NB4 (cell line): Measurements from ENCODE around the gene ZNF740.

Experiments used
- POLR2A ChIP-seq: IDR thresholded peaks from 2 replicates; pipeline ENCODE4 v1.6.1; 2011; ENCODE audit warnings: mild to moderate bottlenecking; ENCODE audit not compliant: insufficient read length; ENCODE audit errors: extremely low read depth
- TF ChIP-seq, protein P1 (sequence below): IDR thresholded peaks from one replicate; pipeline ENCODE4 v1.5.1; 2012; ENCODE audit warnings: low read depth, low read length
- TF ChIP-seq, protein P2 (sequence below): IDR thresholded peaks from 2 replicates; pipeline ENCODE4 v1.6.1; 2011; ENCODE audit warnings: low read depth, low read length

DNA sequence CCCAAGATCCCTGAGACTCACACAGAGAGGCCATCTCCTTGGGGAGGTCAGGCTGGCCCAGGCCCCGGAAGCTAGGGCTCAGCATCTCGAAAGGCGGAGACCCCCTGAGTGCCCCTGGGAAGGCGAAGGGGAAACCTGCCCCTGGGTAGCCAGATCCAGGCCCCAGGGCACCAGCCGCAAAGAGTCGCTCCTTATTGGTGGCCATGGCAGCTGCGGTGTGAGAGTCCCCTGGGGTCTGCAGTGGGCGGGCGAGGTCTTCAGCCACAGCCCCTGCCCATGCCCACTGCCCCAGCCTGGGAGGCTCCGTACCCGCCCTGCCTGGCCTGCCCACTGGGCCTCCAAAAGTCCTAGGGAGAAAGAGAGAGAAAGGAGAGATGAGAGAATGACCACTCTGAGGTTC is 46.8 kb downstream of the ZNF740 start:
- TF ChIP-seq, protein P1, sequence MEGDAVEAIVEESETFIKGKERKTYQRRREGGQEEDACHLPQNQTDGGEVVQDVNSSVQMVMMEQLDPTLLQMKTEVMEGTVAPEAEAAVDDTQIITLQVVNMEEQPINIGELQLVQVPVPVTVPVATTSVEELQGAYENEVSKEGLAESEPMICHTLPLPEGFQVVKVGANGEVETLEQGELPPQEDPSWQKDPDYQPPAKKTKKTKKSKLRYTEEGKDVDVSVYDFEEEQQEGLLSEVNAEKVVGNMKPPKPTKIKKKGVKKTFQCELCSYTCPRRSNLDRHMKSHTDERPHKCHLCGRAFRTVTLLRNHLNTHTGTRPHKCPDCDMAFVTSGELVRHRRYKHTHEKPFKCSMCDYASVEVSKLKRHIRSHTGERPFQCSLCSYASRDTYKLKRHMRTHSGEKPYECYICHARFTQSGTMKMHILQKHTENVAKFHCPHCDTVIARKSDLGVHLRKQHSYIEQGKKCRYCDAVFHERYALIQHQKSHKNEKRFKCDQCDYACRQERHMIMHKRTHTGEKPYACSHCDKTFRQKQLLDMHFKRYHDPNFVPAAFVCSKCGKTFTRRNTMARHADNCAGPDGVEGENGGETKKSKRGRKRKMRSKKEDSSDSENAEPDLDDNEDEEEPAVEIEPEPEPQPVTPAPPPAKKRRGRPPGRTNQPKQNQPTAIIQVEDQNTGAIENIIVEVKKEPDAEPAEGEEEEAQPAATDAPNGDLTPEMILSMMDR = no peak
- TF ChIP-seq, protein P2, sequence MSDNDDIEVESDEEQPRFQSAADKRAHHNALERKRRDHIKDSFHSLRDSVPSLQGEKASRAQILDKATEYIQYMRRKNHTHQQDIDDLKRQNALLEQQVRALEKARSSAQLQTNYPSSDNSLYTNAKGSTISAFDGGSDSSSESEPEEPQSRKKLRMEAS = no peak
- no peak for TF ChIP-seq POLR2A
